Stimulated activated CD8-positive, alpha-beta memory T cell treated with anti-CD3 and anti-CD28 coated beads, Interleukin-15, amount 100 ng/mL, for 1 hour (primary cell): ENCODE data around the gene BCL11A.

ENCODE experiments used
- DNase-seq: peaks from one replicate; pipeline ENCODE4 v3.0.0-alpha.2; 2020; ENCODE audit warnings: low read depth

BCL11A gene

GRCh38 chr2:60484133-60484645 lies 69.3 kb downstream of the BCL11A start:
- no peak for DNase-seq

GRCh38 chr2:60483401-60483800 lies 70.1 kb downstream of the BCL11A start:
- no peak for DNase-seq

- DNase-seq: no peak
Observed at GRCh38 chr2:60482222-60482621, 71.2 kb downstream of the BCL11A start.

- DNase-seq: no peak
Observed at GRCh38 chr2:60481257-60481656, 72.2 kb downstream of the BCL11A start.

GRCh38 chr2:60480089-60480773 lies 73.2 kb downstream of the BCL11A start:
- DNase-seq: no peak

- no peak for DNase-seq
Observed at GRCh38 chr2:60479226-60480088, 74.0 kb downstream of the BCL11A start.

- DNase-seq: no peak
Observed at GRCh38 chr2:60478660-60479059, 74.8 kb downstream of the BCL11A start.

- no peak for DNase-seq
Observed at GRCh38 chr2:60476206-60476954, 77.1 kb downstream of the BCL11A start.

GRCh38 chr2:60475123-60475830 lies 78.2 kb downstream of the BCL11A start:
- DNase-seq: no peak

- DNase-seq: no peak
Observed at GRCh38 chr2:60474301-60474700, 79.2 kb downstream of the BCL11A start.

- no peak for DNase-seq
Observed at GRCh38 chr2:60473546-60473945, 79.9 kb downstream of the BCL11A start.

- no peak for DNase-seq
Observed at GRCh38 chr2:60472663-60473289, 80.7 kb downstream of the BCL11A start.

- no peak for DNase-seq
Observed at GRCh38 chr2:60472041-60472440, 81.4 kb downstream of the BCL11A start.

- no peak for DNase-seq
Observed at GRCh38 chr2:60470340-60470739, 83.1 kb downstream of the BCL11A start.

- no peak for DNase-seq
Observed at GRCh38 chr2:60469536-60470317, 83.7 kb downstream of the BCL11A start.

GRCh38 chr2:60468382-60469085 lies 84.9 kb downstream of the BCL11A start:
- DNase-seq: no peak

- no peak for DNase-seq
Observed at GRCh38 chr2:60466161-60466702, 87.2 kb downstream of the BCL11A start.

GRCh38 chr2:60465736-60466135 lies 87.7 kb downstream of the BCL11A start:
- no peak for DNase-seq

- no peak for DNase-seq
Observed at GRCh38 chr2:60463249-60463648, 90.2 kb downstream of the BCL11A start.
